HUES64 (cell line): ENCODE results near the gene DOCK9.

Experiments used
- H3K27ac ChIP-seq: 2 replicates; pipeline ENCODE4 v1.7.0; 2013; ENCODE audit warnings: low read depth, low read length, inconsistent platforms
- H3K27me3 ChIP-seq: 2 replicates; pipeline ENCODE4 v1.6.1; 2013; ENCODE audit warnings: mild to moderate bottlenecking, low read length; ENCODE audit not compliant: insufficient read depth
- H3K36me3 ChIP-seq: 2 replicates; pipeline ENCODE4 v1.6.1; 2013; ENCODE audit warnings: mild to moderate bottlenecking, low read length; ENCODE audit not compliant: insufficient read depth
- H3K4me1 ChIP-seq: 2 replicates; pipeline ENCODE4 v1.6.1; 2013; ENCODE audit warnings: mild to moderate bottlenecking, low read length, moderate library complexity; ENCODE audit not compliant: insufficient read depth
- H3K4me3 ChIP-seq: 2 replicates; pipeline ENCODE4 v1.5.1; 2013; ENCODE audit warnings: mild to moderate bottlenecking, low read length, moderate library complexity
- H3K9ac ChIP-seq: 2 replicates; pipeline ENCODE4 v1.6.1; 2013; ENCODE audit warnings: mild to moderate bottlenecking, low read depth, low read length
- H3K9me3 ChIP-seq: 2 replicates; pipeline ENCODE4 v1.6.1; 2013; ENCODE audit warnings: low read depth, low read length; ENCODE audit not compliant: insufficient read depth
- WGBS: fragments of 150-250, 120-280 bp; methylation state at CpG from one replicate; pipeline ENCODE4 v1.1.7; 2013; ENCODE audit warnings: missing lambda C conversion rate; 5-methylcytosine and 5-hydroxymethylcytosine counted together

The DOCK9 gene

DNA sequence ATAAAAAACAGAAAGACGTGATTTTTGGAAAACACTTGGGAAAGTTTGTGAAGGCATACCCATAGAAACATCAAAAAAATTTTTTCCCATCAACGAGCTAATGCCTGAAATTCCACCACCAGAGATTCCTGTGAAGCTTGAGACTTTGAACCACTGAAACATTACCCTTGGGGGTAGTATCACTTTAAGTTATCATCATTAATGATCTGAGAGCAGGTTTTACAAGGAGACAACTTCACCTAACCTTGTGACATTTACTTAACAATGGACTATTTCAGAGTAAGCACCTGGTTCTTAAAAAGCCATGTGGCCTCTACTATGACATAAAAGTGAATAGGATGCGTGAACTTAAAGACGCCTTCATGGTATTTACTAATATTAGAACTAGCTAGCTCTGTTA is 51.9 kb downstream of the DOCK9 start:
- no peak overlapping the region for H3K4me3 ChIP-seq
- 88% methylated on average over 4 of the region's 4 CpGs for WGBS

DNA sequence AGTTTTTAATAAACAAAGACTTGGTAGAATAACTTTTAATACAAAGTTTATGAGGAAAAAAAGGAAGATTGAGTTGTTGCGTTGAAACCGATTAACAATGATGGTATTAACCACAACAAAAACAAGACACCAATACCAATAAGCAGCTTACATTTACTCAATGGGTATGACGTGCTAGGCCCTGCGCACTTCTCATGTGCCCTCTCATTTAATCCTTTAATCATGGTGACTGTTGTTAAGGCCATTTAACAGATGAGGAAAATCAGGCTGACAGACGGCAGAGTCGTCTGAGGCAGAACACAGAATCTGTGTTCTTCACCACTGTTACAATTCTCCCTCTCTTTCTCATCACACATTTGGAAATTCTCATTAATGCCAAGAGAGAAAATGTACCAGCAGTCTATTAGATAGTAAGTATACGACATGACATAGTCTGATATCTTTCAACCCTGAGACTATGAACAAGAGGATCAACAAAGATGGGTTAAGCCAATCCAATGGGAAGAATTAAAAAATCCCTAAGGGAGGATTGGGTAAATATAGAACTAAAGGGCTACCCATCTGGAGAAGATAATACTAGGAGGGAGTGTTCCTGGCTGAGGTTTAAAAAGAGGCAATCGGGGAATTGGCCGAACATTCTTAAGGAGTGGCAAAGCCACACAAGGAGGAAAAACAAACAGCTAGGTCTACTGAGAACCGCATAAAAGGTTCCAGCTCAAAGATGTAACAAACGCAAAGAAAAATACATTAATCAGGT is 54.0 kb downstream of the DOCK9 start:
- 86% methylated on average over 11 of the region's 11 CpGs for WGBS
- Histone ChIP-seq H3K36me3 (no peaks in the 10 kb centered on the region), H3K4me1 (peaks cover 19% of the 10 kb centered on the region), H3K27me3 (no peaks in the 10 kb centered on the region), H3K27ac (no peak overlapping the region), H3K9ac (no peak overlapping the region), H3K4me3 (no peak overlapping the region), H3K9me3 (no peaks in the 10 kb centered on the region)

More for the DNA sequence above, 51.9 kb downstream of the DOCK9 start:
- Histone ChIP-seq H3K9ac (no peak overlapping the region), H3K36me3 (no peaks in the 10 kb centered on the region), H3K9me3 (no peaks in the 10 kb centered on the region), H3K4me1 (peaks cover 24% of the 10 kb centered on the region), H3K27ac (no peak overlapping the region), H3K27me3 (no peaks in the 10 kb centered on the region)

DNA sequence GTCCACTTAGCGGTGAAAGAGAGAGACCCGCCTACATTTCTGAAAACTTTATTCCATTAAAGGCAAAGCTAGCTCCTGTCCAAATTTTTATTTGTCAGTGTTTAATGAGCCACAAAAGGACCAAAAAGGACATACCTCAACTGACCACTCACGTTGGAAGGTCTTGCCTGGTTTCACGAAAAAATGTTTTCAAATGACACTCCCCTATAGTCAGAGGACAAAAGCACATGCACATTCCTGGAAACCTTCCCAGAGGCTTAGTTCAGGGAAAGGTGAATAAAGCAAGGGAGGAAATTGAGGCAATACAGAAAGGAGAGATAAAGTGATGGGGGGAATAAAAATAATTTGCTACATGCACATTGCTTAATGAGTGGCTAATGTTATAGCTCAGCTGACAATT is 55.6 kb downstream of the DOCK9 start:
- WGBS, result 84% methylated on average over 4 of the region's 4 CpGs
- peaks cover 12% of the 10 kb centered on the region for H3K4me1 ChIP-seq
- no peaks in the 10 kb centered on the region for H3K9me3 ChIP-seq
- H3K27me3 ChIP-seq, result no peaks in the 10 kb centered on the region
- H3K27ac ChIP-seq, result no peak overlapping the region
- H3K4me3 ChIP-seq, result no peak overlapping the region
- H3K9ac ChIP-seq, result no peak overlapping the region
- no peaks in the 10 kb centered on the region for H3K36me3 ChIP-seq

DNA sequence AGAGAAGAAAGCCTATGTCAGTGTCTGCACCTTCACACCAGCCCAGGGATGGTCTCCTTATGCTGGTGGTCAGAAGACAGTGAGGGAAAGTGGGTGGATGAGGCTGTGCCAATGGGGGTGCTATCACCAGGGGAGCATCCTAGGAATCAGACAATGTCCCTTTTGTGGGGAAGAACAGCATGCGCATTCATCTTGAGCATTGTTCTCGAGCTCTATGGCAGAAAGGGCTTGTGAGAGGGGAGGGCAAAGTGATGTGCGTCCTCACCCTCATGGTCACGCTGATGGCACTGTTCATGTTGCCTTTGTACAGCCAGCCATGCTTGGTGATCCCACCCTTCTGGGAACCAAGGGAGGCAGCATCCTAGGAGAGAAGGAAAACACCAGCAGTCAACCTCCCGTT is 56.1 kb downstream of the DOCK9 start:
- 91% methylated on average over 5 of the region's 5 CpGs for WGBS
- peaks cover 12% of the 10 kb centered on the region for H3K4me1 ChIP-seq
- H3K27me3 ChIP-seq, result no peaks in the 10 kb centered on the region
- H3K9me3 ChIP-seq, result no peaks in the 10 kb centered on the region
- no peaks in the 10 kb centered on the region for H3K36me3 ChIP-seq
- no peak overlapping the region for H3K27ac ChIP-seq
- no peak overlapping the region for H3K9ac ChIP-seq
- no peak overlapping the region for H3K4me3 ChIP-seq

DNA sequence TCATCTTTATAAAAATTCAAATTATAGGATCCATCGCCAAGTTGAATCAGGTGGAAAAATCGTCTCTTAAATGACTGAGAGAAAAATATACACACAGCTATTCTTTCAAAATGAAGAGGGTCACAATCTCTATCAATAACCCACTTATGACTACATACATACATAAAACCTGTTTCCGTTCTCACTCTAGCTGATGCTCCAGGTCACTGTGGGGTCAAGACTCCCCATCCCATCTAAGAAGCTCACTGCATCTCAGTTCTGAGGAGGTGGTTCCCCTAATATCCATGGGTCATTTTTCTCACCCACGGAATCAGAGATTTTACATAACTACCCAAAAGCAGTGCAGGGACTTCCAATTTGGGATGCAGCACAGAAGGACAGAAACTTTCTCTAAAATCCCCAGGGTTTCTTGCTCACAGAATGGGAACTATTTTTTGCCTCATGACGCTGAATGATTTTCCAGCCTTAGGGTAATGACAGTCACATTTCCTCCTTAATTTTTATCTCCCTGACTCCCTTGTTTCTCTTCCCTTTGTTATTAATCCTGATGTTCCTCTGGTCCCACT is 56.8 kb downstream of the DOCK9 start:
- no peak overlapping the region for H3K27ac ChIP-seq
- H3K9me3 ChIP-seq, result no peaks in the 10 kb centered on the region
- H3K27me3 ChIP-seq, result no peaks in the 10 kb centered on the region
- H3K4me3 ChIP-seq, result no peak overlapping the region
- 96% methylated on average over 5 of the region's 5 CpGs for WGBS
- H3K9ac ChIP-seq, result no peak overlapping the region
- no peaks in the 10 kb centered on the region for H3K36me3 ChIP-seq
- peaks cover 7% of the 10 kb centered on the region for H3K4me1 ChIP-seq

DNA sequence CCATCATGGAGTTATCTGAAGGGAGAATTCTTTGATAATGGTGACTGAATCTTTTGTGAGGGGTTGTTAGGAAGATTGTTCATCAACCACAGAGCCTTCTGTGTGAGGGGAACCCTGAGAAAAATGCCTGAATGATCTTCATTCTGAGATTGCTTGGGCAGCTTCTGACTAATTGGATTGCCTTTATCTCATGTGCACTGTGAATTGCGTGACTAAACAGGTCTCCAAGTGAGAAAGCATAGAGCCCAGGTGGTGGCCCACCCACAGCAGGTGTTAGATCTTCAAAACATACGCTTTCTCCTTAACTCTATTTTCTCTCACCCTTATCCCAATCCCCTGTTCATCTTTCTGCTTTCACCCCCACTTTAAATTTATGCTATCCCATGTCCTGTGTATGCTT is 58.3 kb downstream of the DOCK9 start:
- Histone ChIP-seq H3K9me3 (no peaks in the 10 kb centered on the region), H3K27ac (no peak overlapping the region), H3K4me3 (no peak overlapping the region), H3K27me3 (no peaks in the 10 kb centered on the region), H3K9ac (no peak overlapping the region), H3K4me1 (no peaks in the 10 kb centered on the region), H3K36me3 (no peaks in the 10 kb centered on the region)
- 88% methylated on average over 2 of the region's 2 CpGs for WGBS

DNA sequence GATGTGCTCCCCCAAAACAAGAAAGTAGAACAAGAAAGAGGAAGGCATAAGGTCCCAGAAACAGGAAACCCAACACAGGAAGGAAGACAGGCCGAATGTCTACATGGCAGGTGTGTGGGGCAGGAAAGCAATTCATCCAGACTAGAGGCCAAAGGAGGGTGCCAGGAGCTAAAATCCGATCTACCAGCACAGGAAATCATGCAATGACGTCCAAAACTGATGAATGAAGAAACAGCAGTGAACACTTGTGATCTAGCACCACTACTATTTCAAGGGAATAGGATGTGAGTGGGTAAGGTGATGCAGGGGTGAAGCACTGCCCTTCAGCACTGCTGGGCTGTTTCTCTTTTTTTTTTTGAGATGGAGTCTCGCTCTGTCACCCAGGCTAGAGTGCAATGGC is 59.1 kb downstream of the DOCK9 start:
- H3K9ac ChIP-seq, result no peak overlapping the region
- H3K9me3 ChIP-seq, result no peaks in the 10 kb centered on the region
- H3K36me3 ChIP-seq, result no peaks in the 10 kb centered on the region
- no peak overlapping the region for H3K27ac ChIP-seq
- H3K27me3 ChIP-seq, result no peaks in the 10 kb centered on the region
- H3K4me1 ChIP-seq, result no peaks in the 10 kb centered on the region
- 94% methylated on average over 4 of the region's 4 CpGs for WGBS
- no peak overlapping the region for H3K4me3 ChIP-seq

DNA sequence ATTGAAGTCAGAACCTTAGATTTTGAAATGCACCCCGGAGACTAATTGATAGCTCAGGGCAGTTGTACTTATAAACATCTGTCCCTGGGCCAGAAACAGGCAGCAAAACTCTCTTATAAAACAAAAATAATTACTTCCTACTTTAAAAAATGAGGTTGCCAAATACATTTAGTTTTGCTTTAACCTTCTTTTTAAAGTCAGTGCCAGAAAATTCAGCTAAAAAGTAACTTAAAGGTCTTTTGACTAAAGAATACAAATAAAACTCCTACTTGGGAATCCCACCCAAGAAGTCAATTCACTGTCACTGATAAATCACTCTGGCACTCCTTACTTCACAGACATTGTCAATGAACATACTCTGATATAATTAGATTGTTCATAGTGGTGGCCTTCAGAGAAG is 60.7 kb downstream of the DOCK9 start:
- Histone ChIP-seq H3K4me3 (no peak overlapping the region), H3K27ac (no peak overlapping the region), H3K9ac (no peak overlapping the region), H3K4me1 (no peaks in the 10 kb centered on the region), H3K36me3 (no peaks in the 10 kb centered on the region), H3K9me3 (no peaks in the 10 kb centered on the region), H3K27me3 (no peaks in the 10 kb centered on the region)
- 100% methylated on average over 1 of the region's 1 CpG for WGBS

DNA sequence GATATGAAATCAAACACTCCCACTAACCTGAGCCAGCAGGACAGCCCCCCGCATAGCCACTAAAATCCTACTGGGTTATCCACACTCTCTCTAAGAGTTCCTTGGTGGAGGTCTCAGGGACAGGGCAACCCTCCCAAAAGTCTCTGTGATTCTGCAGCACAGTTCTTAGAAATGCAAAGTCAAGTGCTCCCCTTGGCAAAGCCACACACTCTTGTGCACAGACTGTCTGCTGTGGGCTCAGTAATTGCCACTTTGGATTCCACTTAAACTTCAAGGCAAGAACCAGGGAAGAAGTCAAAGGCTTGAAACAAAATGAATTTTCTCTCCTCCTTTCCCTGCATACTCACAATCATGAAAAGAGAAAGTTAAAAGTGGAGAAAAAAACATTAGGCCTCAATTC is 61.5 kb downstream of the DOCK9 start:
- 91% methylated on average over 1 of the region's 1 CpG for WGBS
- H3K9ac ChIP-seq, result no peak overlapping the region
- no peaks in the 10 kb centered on the region for H3K4me1 ChIP-seq
- H3K4me3 ChIP-seq, result no peak overlapping the region
- no peaks in the 10 kb centered on the region for H3K36me3 ChIP-seq
- H3K9me3 ChIP-seq, result no peaks in the 10 kb centered on the region
- H3K27me3 ChIP-seq, result no peaks in the 10 kb centered on the region
- no peak overlapping the region for H3K27ac ChIP-seq

DNA sequence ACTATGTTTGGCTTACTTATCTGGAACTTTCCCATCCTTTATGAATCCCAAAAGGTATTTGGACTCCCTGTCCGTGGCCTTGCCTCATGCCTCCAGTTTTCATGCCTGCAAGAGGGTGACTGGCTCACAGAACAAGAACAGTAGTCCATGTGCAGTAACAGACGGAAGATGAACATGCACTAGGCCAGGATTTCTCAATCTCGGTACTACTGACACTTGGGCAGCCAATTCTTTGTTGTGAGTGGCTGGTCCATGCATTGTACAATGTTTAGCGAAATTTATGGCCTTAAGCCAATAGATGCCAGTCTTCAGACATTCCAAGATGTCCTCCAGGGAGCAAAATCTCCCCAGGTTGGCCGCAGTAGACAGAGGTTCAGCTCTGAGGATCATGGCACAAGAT is 61.9 kb downstream of the DOCK9 start:
- Histone ChIP-seq H3K9me3 (no peaks in the 10 kb centered on the region), H3K27me3 (no peaks in the 10 kb centered on the region), H3K9ac (no peak overlapping the region), H3K27ac (no peak overlapping the region), H3K4me1 (no peaks in the 10 kb centered on the region), H3K4me3 (no peak overlapping the region), H3K36me3 (no peaks in the 10 kb centered on the region)
- WGBS, result 96% methylated on average over 5 of the region's 5 CpGs

DNA sequence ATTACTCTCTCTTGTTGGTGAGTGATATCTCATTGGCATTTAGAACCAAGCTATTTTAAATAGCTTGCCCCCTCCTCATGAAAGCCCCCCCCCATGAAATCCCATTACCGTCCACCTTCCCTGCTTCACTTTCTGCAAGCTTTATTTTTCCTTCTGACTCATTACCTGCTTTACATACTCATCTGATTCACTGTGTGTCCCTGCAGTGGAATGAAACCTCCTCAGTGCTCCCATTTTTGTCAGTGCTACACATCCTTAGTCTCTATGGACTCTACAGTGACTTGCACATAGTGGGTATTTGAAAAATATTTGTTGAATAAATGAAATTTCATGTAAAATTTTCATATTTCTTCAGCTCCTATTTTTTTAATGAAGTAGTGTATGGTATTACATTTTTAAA is 62.3 kb downstream of the DOCK9 start:
- Histone ChIP-seq H3K4me3 (no peak overlapping the region), H3K4me1 (no peaks in the 10 kb centered on the region), H3K27ac (no peak overlapping the region), H3K9me3 (no peaks in the 10 kb centered on the region), H3K27me3 (no peaks in the 10 kb centered on the region), H3K9ac (no peak overlapping the region), H3K36me3 (no peaks in the 10 kb centered on the region)
- 63% methylated on average over 1 of the region's 1 CpG for WGBS

DNA sequence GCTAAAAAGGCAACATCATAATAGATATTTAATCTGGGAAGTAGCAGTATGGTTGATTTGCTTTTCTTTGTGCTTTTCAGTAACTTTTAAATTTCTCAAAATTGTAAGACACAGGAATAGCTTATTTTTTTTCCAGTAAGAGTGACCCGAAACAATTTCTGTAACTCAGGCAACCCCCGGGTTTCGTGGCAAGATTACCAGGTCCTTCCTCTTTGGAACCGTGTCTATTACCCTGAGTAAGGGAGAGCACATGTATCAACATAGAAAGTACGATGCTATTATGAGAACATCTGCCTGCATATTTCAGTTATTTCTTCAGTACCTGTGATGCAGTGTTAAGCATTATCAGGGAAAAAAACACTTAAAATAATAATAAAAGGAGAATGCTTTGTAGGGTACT is 64.1 kb downstream of the DOCK9 start:
- Histone ChIP-seq H3K4me1 (no peaks in the 10 kb centered on the region), H3K27ac (no peak overlapping the region), H3K9ac (no peak overlapping the region), H3K4me3 (no peak overlapping the region), H3K9me3 (no peaks in the 10 kb centered on the region), H3K27me3 (no peaks in the 10 kb centered on the region), H3K36me3 (no peaks in the 10 kb centered on the region)
- WGBS, result 96% methylated on average over 5 of the region's 5 CpGs
